Measurements from ENCODE around the gene FRMD6. TPM values are rescaled to one million over a fixed set of nuclear protein-coding genes. Genes with fewer than 3 reads are reported as not detected.

The FRMD6 gene
- total RNA-seq, 2 donors from 2014 or later, result 4.2 to 12.1 TPM

GRCh38 chr14:51703787-51704186, 52.1 kb downstream of the FRMD6 start:
- intact Hi-C loops (cut with DNase I, micrococcal nuclease), result no loop called here
- ATAC-seq (no peak), DNase-seq (no peak)

DNA sequence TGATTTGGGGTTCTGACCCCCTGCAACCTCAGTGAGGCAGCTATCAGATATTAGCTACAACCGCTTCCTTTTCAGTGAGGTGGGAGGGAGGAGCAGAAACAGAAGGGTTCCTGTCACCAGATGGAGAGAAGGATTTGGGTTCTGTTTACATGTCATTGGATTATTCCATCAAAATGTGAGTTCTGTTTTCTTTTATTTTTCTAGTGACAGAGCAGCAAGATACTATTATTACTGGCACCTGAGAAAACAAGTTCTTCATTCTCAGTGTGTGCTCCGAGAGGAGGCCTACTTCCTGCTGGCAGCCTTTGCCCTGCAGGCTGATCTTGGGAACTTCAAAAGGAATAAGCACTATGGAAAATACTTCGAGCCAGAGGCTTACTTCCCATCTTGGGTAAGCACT, 52.8 kb downstream of the FRMD6 start:
- DNase-seq (no peak), ATAC-seq (no peak)
- intact Hi-C loops (cut with DNase I, micrococcal nuclease), result no loop called here

DNA sequence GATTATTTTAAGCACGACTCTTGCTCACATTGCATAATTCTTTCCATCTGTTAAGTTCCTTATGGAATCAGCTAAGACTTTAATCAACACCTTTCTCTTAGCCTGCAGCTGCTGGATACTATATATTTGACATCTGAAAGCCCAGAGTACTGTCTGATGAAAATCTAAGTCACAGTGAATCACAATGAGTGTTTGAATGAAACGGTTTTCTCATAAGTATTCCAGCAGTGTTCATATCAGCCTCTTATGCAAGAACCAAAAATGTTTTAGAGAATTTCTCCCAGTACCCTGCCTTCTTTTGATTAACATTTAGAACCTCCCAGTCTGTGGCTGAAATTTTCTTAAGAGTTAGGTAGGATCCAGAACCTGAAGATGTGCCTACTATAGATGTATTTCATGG, 55.6 kb downstream of the FRMD6 start:
- intact Hi-C loops (cut with DNase I, micrococcal nuclease), result no loop called here
- ATAC-seq, result no peak
- no peak for DNase-seq

- no peak for DNase-seq
- intact Hi-C loops (cut with DNase I, micrococcal nuclease), result no loop called here
- ATAC-seq, result no peak
Observed at GRCh38 chr14:51711505-51711904, 59.8 kb downstream of the FRMD6 start.

GRCh38 chr14:51715250-51715649, 63.5 kb downstream of the FRMD6 start:
- intact Hi-C loops (cut with DNase I, micrococcal nuclease), result no loop called here
- ATAC-seq (peak; percentile 69), DNase-seq (no peak)

DNA sequence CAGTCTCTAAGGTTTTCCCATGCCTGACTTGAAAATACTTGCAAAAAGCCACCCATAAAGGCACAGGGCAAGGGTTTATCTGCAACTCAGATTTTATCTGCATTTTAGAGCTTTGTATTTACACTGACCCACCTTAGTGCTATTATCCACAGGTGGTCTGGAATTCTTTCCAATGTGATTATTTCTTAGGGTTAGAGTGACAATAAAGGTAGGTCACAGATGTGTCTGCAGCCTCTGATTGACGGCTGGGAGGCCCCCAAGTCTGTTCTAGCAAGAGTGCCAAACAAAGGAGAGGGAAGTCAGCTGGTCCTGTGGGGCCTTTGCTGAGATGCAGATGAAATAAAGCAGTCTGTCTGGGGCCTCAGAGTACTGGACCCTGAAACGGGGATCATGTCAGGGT, 64.0 kb downstream of the FRMD6 start:
- intact Hi-C loops (cut with DNase I, micrococcal nuclease), result no loop called here
- ATAC-seq, result no peak
- no peak for DNase-seq

DNA sequence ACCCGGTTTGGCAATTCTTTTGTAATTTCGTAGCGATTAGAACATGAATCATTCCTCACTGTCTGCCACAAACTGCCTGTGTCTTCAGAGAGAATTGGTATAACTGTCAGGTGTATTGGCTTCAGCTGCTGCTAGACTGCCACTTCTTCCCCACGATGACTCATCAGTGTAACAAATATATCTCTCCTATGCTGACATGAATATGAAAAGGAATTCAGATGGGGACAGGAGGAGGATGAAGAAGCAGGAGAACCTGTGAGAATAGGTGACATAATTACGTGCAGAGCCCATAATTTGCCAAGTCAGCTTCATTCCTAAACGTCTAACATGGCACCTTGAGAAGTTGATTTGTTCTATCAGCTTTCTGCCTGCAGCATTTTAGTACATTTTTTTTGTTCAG, 64.9 kb downstream of the FRMD6 start:
- DNase-seq, result no peak
- intact Hi-C loops (cut with DNase I, micrococcal nuclease), result no loop called here
- ATAC-seq, result no peak

DNA sequence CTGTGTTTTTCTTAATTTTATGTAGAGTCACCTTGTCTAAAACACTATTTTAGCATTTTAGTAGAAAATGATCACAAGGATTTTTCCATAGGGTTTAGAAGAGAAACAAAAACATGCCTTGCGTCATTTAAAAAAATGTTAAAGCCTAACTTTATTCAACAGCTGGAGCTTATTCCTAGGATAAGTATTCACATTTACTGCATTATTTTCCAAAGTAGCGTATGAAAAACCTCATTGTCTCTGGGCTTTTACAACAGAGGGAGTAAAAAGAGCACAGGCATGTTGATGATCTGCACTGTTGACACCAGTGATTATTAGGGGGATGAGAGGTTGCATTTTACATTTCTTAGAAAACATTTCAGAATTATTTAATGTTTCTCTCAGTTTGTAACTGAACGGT, 66.1 kb downstream of the FRMD6 start:
- DNase-seq (no peak), ATAC-seq (no peak)
- intact Hi-C loops (cut with DNase I, micrococcal nuclease), result no loop called here

DNA sequence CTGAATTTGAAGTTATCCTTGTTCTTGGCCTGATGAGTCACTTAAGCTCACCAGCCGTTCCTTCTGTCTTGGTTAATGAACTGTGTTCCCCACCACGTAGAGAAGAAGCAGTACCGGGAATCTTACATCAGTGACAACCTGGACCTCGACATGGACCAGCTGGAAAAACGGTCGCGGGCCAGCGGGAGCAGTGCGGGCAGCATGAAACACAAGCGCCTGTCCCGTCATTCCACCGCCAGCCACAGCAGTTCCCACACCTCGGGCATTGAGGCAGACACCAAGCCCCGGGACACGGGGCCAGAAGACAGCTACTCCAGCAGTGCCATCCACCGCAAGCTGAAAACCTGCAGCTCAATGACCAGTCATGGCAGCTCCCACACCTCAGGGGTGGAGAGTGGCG, 68.2 kb downstream of the FRMD6 start:
- intact Hi-C loops (cut with DNase I, micrococcal nuclease), result no loop called here
- ATAC-seq (no peak), DNase-seq (no peak)

- DNase-seq (no peak), ATAC-seq (no peak)
- intact Hi-C loops (cut with DNase I, micrococcal nuclease), result no loop called here
Observed at GRCh38 chr14:51723990-51724389, 72.3 kb downstream of the FRMD6 start.

DNA sequence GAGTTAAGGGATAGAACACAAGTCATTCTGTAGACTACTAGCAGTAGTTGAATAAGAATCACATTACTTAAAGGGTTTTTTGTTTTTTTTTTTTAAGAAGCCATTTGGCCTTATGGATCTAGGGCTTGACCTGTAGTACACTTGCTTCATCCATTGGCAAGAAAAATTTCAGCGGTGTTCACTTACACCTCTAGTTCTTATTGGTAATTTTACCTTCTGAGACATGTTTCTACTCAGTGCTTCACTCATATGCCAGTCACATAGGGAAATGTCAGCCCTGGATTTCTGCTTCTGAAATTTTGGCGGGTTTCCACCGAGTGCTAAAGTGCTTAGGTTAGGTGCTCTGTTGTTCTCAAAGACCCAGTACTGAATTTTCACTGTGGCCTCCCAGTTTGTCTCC, 72.9 kb downstream of the FRMD6 start:
- no peak for ATAC-seq
- DNase-seq, result no peak
- intact Hi-C loops (cut with DNase I, micrococcal nuclease), result no loop called here

- intact Hi-C loops (cut with DNase I, micrococcal nuclease), result no loop called here
- DNase-seq (no peak), ATAC-seq (no peak)
Observed at GRCh38 chr14:51725061-51725460, 73.4 kb downstream of the FRMD6 start.

- ATAC-seq, result no peak
- DNase-seq, result no peak
- intact Hi-C loops (cut with DNase I, micrococcal nuclease), result no loop called here
Observed at GRCh38 chr14:51726166-51726899, 74.6 kb downstream of the FRMD6 start.

DNA sequence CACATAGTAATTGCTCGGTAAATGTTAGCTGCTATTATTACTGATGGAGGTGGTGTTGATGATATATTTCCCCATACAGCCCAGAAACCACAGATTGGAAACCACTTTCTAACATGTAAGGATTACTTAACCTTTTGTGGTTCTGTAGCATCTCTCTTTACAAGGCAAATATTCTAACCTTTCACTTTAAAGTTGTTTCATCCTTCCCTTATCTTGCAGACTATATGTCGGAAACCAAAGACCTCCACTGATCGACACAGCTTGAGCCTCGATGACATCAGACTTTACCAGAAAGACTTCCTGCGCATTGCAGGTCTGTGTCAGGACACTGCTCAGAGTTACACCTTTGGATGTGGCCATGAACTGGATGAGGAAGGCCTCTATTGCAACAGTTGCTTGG, 75.8 kb downstream of the FRMD6 start:
- intact Hi-C loops (cut with DNase I, micrococcal nuclease), result no loop called here
- ATAC-seq (no peak), DNase-seq (no peak)

DNA sequence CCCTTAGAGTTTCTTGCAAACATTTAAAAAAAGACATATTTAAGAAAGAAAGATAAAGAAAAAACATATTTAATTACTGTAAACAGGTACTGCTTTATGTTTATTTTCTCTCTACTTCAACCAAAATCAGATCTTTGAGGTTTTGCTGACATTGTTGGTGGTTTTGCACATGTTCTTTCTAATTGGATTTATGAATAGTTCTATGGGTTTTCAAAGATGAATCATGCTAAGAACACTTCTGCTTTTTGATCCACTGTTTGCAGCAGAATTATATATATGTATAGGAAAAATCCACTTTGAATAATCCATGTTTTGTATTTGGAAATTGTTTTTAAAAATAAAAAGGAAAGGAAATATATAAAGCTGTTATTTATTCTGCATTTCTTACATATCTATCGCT, 78.4 kb downstream of the FRMD6 start:
- intact Hi-C loops (cut with DNase I, micrococcal nuclease), result no loop called here
- ATAC-seq, result no peak

GRCh38 chr14:51730684-51731083, 79.0 kb downstream of the FRMD6 start:
- intact Hi-C loops (cut with DNase I, micrococcal nuclease), result no loop called here
- ATAC-seq (no peak), DNase-seq (no peak)

More for the DNA sequence above, 78.4 kb downstream of the FRMD6 start:
- no peak for DNase-seq

DNA sequence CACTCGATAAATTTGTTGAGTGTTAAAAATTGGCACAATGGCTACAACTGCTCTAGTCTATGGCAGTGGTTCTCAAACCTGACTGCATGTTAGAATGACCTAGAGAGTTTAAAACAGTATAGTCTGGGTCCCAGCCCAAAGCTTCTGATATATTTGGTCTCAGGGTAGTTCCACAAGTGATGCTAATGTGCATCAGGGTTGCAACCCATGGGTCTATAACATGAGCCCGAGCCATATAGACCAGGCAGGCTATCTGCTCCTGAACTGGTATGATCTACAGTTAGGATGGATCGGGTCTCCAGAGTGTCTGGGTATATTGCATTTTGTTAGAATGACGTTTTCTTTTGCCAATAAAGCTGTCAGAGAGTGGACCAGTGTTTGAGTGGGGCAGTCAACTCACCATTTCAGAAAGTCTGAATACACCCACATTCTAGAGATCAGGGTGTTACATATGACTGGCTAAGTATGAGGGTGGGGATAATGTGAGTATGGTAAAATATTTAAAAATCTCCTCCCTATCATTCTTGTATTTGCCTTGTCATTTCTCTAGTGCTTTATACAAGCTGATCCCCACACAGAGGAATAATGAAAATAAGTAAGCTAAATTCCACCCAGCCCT, 80.9 kb downstream of the FRMD6 start:
- DNase-seq (no peak), ATAC-seq (no peak)
- intact Hi-C loops (cut with DNase I, micrococcal nuclease), result no loop called here

GRCh38 chr14:51733147-51733546, 81.4 kb downstream of the FRMD6 start:
- DNase-seq (no peak), ATAC-seq (no peak)
- intact Hi-C loops (cut with DNase I, micrococcal nuclease), result no loop called here

GRCh38 chr14:51735851-51736250, 84.1 kb downstream of the FRMD6 start:
- intact Hi-C loops (cut with DNase I, micrococcal nuclease), result no loop called here
- DNase-seq, result no peak
- no peak for ATAC-seq

DNA sequence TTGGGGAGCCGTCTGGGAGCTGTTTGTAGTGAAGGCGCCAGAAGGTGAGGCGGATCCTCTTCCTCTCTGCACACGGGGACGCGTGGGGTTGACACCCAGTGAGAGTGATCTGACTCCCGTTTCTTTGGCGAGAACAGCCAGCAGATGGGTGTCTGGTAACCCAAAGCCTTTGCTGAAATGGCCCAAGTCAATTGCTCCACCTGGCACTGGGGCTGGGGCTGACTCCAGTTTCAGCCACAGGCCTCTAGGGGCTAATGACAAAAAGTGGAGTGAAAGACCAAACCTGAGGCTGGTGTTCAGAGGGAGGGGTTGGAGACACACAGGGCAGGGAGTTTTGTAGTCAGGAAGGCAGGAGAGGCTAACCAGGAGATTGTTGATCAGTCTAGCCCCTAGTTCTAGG, 87.0 kb downstream of the FRMD6 start:
- intact Hi-C loops (cut with DNase I, micrococcal nuclease), result no loop called here
- ATAC-seq, result no peak
- no peak for DNase-seq

DNA sequence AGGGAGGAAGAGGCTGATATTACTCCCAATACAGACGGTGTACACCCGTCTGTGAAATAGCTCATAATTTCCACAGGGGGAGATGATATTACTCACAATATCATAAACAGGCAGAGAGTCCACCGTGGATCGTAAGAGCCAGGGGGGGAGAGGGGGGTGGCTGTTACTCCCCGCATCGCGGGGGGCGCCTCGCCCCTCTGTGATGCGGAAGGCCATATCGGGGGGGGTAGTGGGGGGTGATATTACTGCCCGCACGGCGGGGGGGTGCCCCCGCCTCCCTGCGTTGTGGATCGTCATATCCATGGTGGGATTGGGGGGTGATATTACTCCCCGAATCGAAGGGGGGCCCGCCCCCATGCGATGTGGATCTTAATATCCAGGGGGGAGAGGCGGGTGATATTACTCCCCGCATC, 91.9 kb downstream of the FRMD6 start:
- intact Hi-C loops (cut with DNase I, micrococcal nuclease), result no loop called here
- no peak for DNase-seq
- ATAC-seq, result no peak
